ENCODE results near the gene PTH1R.

The PTH1R gene

GRCh38 chr3:46884929-46885328 is 7.4 kb downstream of the PTH1R start:
- no peak overlapping the region for H3K4me3 ChIP-seq (ENCODE audit: extremely low read depth, insufficient read depth, low read length, poor library complexity, severe bottlenecking)
- 82 to 95% methylated on average over 2 to 4 of the region's 7 CpGs for WGBS, 2 experiments (ENCODE audit: insufficient coverage in 2 of 2)
- no peaks in the 10 kb centered on the region for H3K9me3 ChIP-seq (ENCODE audit: control insufficient read depth, low read length)
- H3K4me1 ChIP-seq (ENCODE audit: control insufficient read depth, insufficient read depth, low read length, poor library complexity, severe bottlenecking): peaks cover 17% of the 10 kb centered on the region
- H3K36me3 ChIP-seq (ENCODE audit: control insufficient read depth, insufficient read depth, low read length): no peaks in the 10 kb centered on the region
- H3K27ac ChIP-seq (ENCODE audit: low read depth, low read length, severe bottlenecking): no peak overlapping the region

GRCh38 chr3:46885612-46886011 is 8.1 kb downstream of the PTH1R start:
- no peaks in the 10 kb centered on the region for H3K36me3 ChIP-seq (ENCODE audit: control insufficient read depth, insufficient read depth, low read length)
- H3K9me3 ChIP-seq (ENCODE audit: control insufficient read depth, low read length): no peaks in the 10 kb centered on the region
- no peak overlapping the region for H3K27ac ChIP-seq (ENCODE audit: low read depth, low read length, severe bottlenecking)
- no peak overlapping the region for H3K4me3 ChIP-seq (ENCODE audit: extremely low read depth, insufficient read depth, low read length, poor library complexity, severe bottlenecking)
- peaks cover 13% of the 10 kb centered on the region for H3K4me1 ChIP-seq (ENCODE audit: control insufficient read depth, insufficient read depth, low read length, poor library complexity, severe bottlenecking)
- WGBS, 2 experiments (ENCODE audit: insufficient coverage in 2 of 2): 93% methylated on average over 3 of the region's 3 CpGs

GRCh38 chr3:46887980-46888494 is 10.5 kb downstream of the PTH1R start:
- 9 to 43% methylated on average over 3 to 5 of the region's 7 CpGs for WGBS, 2 experiments (ENCODE audit: insufficient coverage in 2 of 2)
- no peak overlapping the region for H3K27ac ChIP-seq (ENCODE audit: low read depth, low read length, severe bottlenecking)
- no peak overlapping the region for H3K4me3 ChIP-seq (ENCODE audit: extremely low read depth, insufficient read depth, low read length, poor library complexity, severe bottlenecking)
- H3K9me3 ChIP-seq (ENCODE audit: control insufficient read depth, low read length): no peaks in the 10 kb centered on the region
- H3K4me1 ChIP-seq (ENCODE audit: control insufficient read depth, insufficient read depth, low read length, poor library complexity, severe bottlenecking): peaks cover 17% of the 10 kb centered on the region
- no peaks in the 10 kb centered on the region for H3K36me3 ChIP-seq (ENCODE audit: control insufficient read depth, insufficient read depth, low read length)

GRCh38 chr3:46888705-46889104 is 11.2 kb downstream of the PTH1R start:
- 68 to 86% methylated on average over 8 to 13 of the region's 13 CpGs for WGBS, 2 experiments (ENCODE audit: insufficient coverage in 2 of 2)
- no peak overlapping the region for H3K4me3 ChIP-seq (ENCODE audit: extremely low read depth, insufficient read depth, low read length, poor library complexity, severe bottlenecking)

GRCh38 chr3:46889381-46890110 is 12.0 kb downstream of the PTH1R start:
- peaks cover 20% of the 10 kb centered on the region for H3K4me1 ChIP-seq (ENCODE audit: control insufficient read depth, insufficient read depth, low read length, poor library complexity, severe bottlenecking)
- no peaks in the 10 kb centered on the region for H3K36me3 ChIP-seq (ENCODE audit: control insufficient read depth, insufficient read depth, low read length)
- H3K27ac ChIP-seq (ENCODE audit: low read depth, low read length, severe bottlenecking): no peak overlapping the region
- no peaks in the 10 kb centered on the region for H3K9me3 ChIP-seq (ENCODE audit: control insufficient read depth, low read length)
- 89 to 90% methylated on average over 3 to 5 of the region's 6 CpGs for WGBS, 2 experiments (ENCODE audit: insufficient coverage in 2 of 2)
- no peak overlapping the region for H3K4me3 ChIP-seq (ENCODE audit: extremely low read depth, insufficient read depth, low read length, poor library complexity, severe bottlenecking)

More at GRCh38 chr3:46888705-46889104, 11.2 kb downstream of the PTH1R start:
- no peaks in the 10 kb centered on the region for H3K36me3 ChIP-seq (ENCODE audit: control insufficient read depth, insufficient read depth, low read length)
- no peak overlapping the region for H3K27ac ChIP-seq (ENCODE audit: low read depth, low read length, severe bottlenecking)
- H3K9me3 ChIP-seq (ENCODE audit: control insufficient read depth, low read length): no peaks in the 10 kb centered on the region
- peaks cover 23% of the 10 kb centered on the region for H3K4me1 ChIP-seq (ENCODE audit: control insufficient read depth, insufficient read depth, low read length, poor library complexity, severe bottlenecking)

- no peaks in the 10 kb centered on the region for H3K36me3 ChIP-seq (ENCODE audit: control insufficient read depth, insufficient read depth, low read length)
- H3K4me3 ChIP-seq (ENCODE audit: extremely low read depth, insufficient read depth, low read length, poor library complexity, severe bottlenecking): no peak overlapping the region
- no peaks in the 10 kb centered on the region for H3K9me3 ChIP-seq (ENCODE audit: control insufficient read depth, low read length)
- H3K27ac ChIP-seq (ENCODE audit: low read depth, low read length, severe bottlenecking): no peak overlapping the region
- WGBS, 2 experiments (ENCODE audit: insufficient coverage in 2 of 2): no CpG with 5 or more reads among the region's 1 CpG
- H3K4me1 ChIP-seq (ENCODE audit: control insufficient read depth, insufficient read depth, low read length, poor library complexity, severe bottlenecking): peaks cover 16% of the 10 kb centered on the region
These were observed 12.6 kb downstream of the PTH1R start for GRCh38 chr3:46890132-46890531.

GRCh38 chr3:46891132-46891531 is 13.6 kb downstream of the PTH1R start:
- Histone ChIP-seq H3K4me3 (ENCODE audit: extremely low read depth, insufficient read depth, low read length, poor library complexity, severe bottlenecking) (no peak overlapping the region), H3K4me1 (ENCODE audit: control insufficient read depth, insufficient read depth, low read length, poor library complexity, severe bottlenecking) (peaks cover 16% of the 10 kb centered on the region), H3K27ac (ENCODE audit: low read depth, low read length, severe bottlenecking) (no peak overlapping the region), H3K9me3 (ENCODE audit: control insufficient read depth, low read length) (no peaks in the 10 kb centered on the region), H3K36me3 (ENCODE audit: control insufficient read depth, insufficient read depth, low read length) (no peaks in the 10 kb centered on the region)
- 89 to 100% methylated on average over 2 of the region's 3 CpGs for WGBS, 2 experiments (ENCODE audit: insufficient coverage in 2 of 2)

- 5 to 8% methylated on average over 34 to 43 of the region's 58 CpGs for WGBS, 2 experiments (ENCODE audit: insufficient coverage in 2 of 2)
- peaks cover 16% of the 10 kb centered on the region for H3K4me1 ChIP-seq (ENCODE audit: control insufficient read depth, insufficient read depth, low read length, poor library complexity, severe bottlenecking)
- H3K4me3 ChIP-seq (ENCODE audit: extremely low read depth, insufficient read depth, low read length, poor library complexity, severe bottlenecking): peak overlapping the region; percentile 25
These were observed 15.0 kb downstream of the PTH1R start for GRCh38 chr3:46892285-46893145.

GRCh38 chr3:46893146-46893748 is 15.7 kb downstream of the PTH1R start:
- no peaks in the 10 kb centered on the region for H3K9me3 ChIP-seq (ENCODE audit: control insufficient read depth, low read length)
- H3K4me1 ChIP-seq (ENCODE audit: control insufficient read depth, insufficient read depth, low read length, poor library complexity, severe bottlenecking): peaks cover 15% of the 10 kb centered on the region
- H3K36me3 ChIP-seq (ENCODE audit: control insufficient read depth, insufficient read depth, low read length): no peaks in the 10 kb centered on the region
- no peak overlapping the region for H3K4me3 ChIP-seq (ENCODE audit: extremely low read depth, insufficient read depth, low read length, poor library complexity, severe bottlenecking)
- H3K27ac ChIP-seq (ENCODE audit: low read depth, low read length, severe bottlenecking): peak overlapping the region; percentile 45
- 91 to 94% methylated on average over 3 of the region's 6 CpGs for WGBS, 2 experiments (ENCODE audit: insufficient coverage in 2 of 2)

More at GRCh38 chr3:46892285-46893145, 15.0 kb downstream of the PTH1R start:
- H3K36me3 ChIP-seq (ENCODE audit: control insufficient read depth, insufficient read depth, low read length): no peaks in the 10 kb centered on the region
- no peaks in the 10 kb centered on the region for H3K9me3 ChIP-seq (ENCODE audit: control insufficient read depth, low read length)
- peak overlapping the region; percentile 45 for H3K27ac ChIP-seq (ENCODE audit: low read depth, low read length, severe bottlenecking)

- 90 to 93% methylated on average over 5 to 8 of the region's 9 CpGs for WGBS, 2 experiments (ENCODE audit: insufficient coverage in 2 of 2)
These were observed 16.2 kb downstream of the PTH1R start for GRCh38 chr3:46893763-46894162.

More at GRCh38 chr3:46893763-46894162, 16.2 kb downstream of the PTH1R start:
- Histone ChIP-seq H3K4me1 (ENCODE audit: control insufficient read depth, insufficient read depth, low read length, poor library complexity, severe bottlenecking) (peaks cover 10% of the 10 kb centered on the region), H3K36me3 (ENCODE audit: control insufficient read depth, insufficient read depth, low read length) (no peaks in the 10 kb centered on the region), H3K9me3 (ENCODE audit: control insufficient read depth, low read length) (no peaks in the 10 kb centered on the region), H3K27ac (ENCODE audit: low read depth, low read length, severe bottlenecking) (no peak overlapping the region), H3K4me3 (ENCODE audit: extremely low read depth, insufficient read depth, low read length, poor library complexity, severe bottlenecking) (no peak overlapping the region)
